Hematopoietic multipotent progenitor cell (in vitro differentiated cells): ENCODE data around the gene CD207. TPM values are rescaled to one million over a fixed set of nuclear protein-coding genes. Genes with fewer than 3 reads are reported as not detected.
A peak's percentile ranks its signal among the peaks of the same experiment; 100 is the strongest.
"Not testable (repeated sequence)": the region's sequence is repeated elsewhere in the genome, so short reads cannot be mapped to it uniquely, and the experiment has no call there.

Experiments
- DNase-seq, 3 donors: peaks; one replicate each; pipeline ENCODE4 v3.0.0-alpha.2; 2011 to 2015; ENCODE audit warnings: low read depth in 2 of 3, low spot score in 2 of 3
- total RNA-seq: library from RNA; depleted of rRNA; stranded (reverse); fragments of >200 nt; gene quantifications from one replicate; pipeline ENCODE4 v1.2.3, GENCODE V29; 2012

CD207 gene
- total RNA-seq, 1 donor = not detected

DNA sequence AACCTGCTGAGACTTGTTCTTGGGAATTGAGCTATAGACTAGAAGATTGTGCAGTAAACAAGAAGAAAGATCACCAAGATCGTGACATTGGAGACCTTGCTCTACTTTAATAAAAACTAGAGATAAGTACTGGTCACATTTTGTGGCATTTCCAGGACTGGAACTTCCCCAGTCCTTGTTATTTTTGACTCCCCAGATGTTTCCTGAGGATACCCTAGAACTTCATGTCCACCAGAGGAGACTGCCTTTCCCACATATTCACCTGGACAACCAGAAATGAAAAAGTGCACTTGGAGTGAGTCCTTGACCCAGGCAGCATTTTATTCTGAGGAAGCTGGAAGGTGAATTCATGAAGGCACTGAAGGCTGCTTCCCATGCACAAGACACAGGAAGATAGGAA lies 5.7 kb downstream of the CD207 start:
- no peak for DNase-seq

DNA sequence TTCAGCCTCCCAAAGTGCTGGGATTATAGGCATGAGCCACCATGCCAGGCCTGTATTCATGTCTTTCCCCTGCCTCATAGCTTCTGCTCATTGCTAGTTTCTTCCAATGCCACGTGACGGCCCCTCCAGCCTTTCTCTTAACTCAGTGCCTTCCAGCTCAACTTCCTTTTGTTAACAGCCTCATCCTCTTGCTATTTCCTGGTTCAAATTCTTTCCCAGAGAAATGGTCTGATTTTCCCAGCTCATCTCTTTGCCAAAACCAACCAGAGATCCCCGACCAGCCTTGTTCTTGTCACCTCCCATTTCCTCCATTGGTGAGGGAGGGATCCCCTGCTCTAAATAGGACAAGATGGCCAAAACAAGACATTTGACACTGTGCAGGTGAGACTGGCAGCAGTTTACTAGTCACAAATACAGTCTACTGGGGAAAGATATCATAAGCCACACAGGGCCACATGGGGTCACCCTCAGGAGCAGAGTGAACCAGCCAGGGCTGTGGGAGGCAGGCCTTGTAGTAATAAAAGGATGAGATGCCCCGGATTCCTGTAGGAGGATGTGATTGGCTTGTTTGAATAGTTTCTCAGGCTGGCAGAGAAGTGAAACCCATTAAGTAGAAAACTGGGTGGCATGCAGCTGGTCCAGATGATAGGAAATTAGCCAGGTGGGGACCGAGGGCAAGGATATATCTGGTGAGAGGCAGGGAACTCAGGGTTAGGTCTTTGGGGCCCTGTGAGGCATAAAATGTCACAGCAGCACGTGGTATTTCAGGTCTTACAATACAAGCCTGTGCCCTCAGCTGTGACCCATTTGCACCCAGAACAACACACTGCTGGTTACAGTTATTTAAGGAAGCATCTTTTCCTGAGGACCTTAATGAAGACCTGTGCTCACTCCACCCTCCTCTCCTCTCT lies 6.4 kb downstream of the CD207 start:
- no peak for DNase-seq

DNA sequence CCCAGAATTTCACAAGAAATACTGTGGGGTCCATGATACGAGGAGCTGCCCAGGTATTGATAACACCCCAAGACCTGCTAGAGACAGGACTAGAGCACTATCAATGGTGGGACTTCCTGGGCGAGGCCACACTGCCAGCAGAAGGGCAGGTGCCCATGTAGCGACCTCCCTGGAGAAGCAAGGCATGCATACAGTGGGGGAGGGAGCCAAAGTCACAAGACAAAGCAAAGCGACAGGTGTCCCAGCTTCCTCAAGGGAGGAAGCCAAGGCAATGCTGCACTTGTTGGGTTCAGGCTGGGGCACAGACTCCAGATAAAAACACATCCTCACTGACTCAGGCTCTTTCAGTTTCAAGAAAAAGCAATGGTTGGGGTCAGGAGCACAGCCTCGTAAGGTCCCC lies 7.5 kb downstream of the CD207 start:
- DNase-seq = no peak

DNA sequence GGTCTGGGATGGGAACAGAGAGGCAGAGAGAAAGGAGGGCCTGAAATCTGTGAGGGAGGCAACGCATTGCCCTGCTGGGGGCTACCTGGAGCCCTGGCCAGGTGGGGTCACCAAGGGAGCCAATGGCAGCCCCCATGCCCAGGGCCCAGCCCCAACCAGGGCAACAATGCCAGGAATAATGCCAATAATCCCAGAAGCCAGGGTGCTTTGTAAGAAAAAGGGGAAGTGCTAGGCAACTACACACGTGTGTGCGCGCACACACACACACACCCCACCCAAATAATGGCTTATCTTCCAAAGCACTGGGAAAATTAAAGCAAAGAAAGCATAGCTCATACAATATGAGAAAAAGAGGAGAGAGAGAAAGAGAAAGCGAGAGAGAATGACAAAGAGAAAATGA lies 8.2 kb downstream of the CD207 start:
- DNase-seq = peak in 1 of 3 donors; percentile 19

DNA sequence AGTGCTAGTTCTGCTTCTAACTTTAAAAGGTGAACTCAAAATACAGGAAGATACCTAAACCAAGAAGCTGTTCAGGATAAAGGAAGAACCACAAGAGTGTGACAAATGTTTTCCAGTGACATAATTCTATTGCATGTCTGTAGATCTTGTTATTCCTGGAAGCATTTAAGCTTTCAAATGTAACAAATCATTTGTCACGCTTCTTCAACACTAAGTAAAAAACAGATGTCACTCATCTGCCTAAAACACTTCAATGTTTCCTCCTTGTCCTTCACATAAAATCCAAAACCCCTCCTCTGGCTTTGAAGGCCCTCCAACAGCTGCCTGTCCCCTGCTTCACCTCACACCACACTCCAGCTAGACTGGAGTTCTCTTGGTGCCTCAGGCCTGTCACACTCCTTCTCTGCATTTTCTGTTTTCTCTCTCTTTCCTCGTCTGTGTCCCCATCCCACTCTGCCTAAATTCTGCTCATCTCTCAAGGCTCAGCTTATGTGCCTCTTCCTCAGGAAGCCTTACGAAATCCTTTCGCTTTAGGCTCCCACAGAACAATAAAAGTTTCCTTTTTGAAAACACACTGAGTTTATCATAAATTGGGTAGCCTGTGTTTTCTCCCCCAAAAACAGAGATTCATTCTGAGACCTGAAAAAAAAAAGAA lies 8.8 kb downstream of the CD207 start:
- DNase-seq = no peak

DNA sequence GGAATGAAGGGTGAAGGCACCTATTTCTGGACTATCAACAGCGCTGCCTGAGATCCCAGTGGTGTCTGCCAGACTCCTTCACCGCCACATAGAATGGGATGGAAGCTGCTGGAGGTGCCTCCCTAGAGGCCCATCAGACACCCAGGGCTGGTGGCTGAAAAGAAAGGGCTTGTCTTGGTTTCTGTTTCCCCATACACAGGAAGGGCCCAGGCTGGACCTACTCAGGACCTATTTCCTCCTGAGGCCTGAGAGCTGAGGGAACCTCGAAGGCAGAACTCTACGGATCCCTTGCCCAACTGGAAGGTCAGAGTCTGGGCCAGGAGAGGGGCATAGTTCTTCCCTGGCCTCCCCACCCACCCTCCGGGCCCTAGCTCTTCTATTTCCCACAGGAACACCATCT lies 12.4 kb downstream of the CD207 start:
- no peak for DNase-seq

DNA sequence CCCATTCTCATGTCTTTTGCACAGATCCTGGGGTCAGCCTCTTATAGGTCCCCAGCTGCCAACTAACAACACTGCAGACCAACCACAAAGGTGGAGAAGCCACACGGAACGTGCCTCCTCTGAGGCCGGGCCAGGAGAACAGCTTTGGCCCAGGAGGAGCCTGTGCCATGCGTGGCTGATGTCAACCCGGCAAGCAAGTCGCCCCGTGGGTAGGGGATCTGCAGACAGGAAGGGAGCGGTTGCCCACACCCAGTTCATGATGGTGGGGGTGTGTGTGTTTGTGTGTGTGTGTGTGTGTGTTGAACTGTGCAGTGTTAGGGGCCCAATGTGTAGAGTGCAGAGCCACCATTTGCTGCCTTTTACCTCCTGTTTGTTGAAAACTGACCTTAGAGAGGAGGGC lies 12.8 kb downstream of the CD207 start:
- DNase-seq = no peak

DNA sequence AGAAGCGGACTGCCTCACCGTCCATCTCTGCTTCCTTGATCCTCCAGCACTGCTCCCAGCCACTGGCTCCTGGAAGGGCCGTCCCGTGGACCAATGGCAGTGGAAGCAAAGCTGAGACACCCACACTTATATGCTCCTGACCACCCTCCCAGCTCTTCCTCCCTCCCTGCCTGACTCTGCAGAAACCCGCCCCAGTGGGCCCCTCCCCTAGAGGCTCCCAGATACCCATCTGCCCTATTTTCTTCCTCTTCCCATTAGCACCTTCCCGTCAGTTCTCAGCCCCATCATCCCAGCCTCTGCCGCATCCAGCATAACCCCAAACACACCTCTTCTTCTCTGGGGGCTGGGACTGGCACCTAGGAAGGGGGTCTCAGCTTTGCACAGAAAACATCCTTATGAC lies 15.1 kb downstream of the CD207 start, which contains the start of gene CLEC4F:
Gene CLEC4F (minus strand): TSS at position 101 of the 400 bp plus-strand sequence. CDS start 76 bp downstream, at position 25.
- DNase-seq = no peak

DNA sequence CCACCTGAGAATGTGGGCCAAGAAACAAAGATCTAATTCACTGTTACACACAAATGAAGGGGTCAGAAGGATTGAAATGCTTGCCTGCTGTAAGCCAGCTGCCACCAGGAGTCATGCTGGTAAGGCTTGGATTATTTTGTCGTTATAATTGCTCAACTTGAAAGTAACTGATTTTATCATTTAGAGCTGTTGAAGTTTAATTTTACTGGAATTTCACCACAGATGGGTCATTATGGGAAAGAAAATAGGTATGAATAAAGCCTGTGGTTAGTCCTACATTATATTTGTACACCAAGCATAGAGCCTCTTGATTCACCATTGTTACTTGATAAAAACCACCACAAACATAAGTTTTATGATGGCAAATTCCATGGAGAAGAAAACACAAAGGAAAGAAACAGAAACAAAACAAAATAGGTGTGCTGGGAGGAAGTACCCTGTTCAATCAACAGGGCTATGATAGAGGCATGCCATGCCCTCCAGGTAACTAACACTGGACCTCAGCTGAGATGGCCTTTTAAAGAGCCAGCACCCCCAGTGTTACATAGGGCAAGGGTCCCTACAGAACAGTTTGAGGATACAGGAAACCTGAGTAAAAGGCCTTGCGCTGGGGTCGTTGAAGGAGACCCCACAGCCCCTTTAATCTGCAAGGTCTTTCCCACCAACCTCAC lies 18.2 kb downstream of the CD207 start:
- no peak for DNase-seq

DNA sequence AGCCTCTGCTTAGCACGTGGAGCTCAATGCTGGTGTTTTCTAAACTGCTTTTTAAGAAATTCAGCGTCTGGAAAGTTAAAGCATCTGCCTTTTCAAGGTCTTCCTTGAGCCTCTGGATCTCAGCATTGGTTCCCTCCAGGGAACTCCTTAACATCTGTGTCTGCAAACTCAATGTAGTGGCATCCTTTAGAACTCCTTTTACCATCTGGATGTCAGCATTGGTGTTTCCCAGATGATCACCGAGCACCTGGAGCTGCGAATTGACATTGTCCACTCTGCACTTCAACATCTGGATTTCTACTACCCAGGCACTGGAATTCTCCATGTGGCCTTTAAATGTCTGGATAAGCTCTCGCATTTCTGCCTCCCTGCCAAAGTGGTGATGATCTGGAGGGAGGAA lies 18.9 kb downstream of the CD207 start:
- DNase-seq = no peak

DNA sequence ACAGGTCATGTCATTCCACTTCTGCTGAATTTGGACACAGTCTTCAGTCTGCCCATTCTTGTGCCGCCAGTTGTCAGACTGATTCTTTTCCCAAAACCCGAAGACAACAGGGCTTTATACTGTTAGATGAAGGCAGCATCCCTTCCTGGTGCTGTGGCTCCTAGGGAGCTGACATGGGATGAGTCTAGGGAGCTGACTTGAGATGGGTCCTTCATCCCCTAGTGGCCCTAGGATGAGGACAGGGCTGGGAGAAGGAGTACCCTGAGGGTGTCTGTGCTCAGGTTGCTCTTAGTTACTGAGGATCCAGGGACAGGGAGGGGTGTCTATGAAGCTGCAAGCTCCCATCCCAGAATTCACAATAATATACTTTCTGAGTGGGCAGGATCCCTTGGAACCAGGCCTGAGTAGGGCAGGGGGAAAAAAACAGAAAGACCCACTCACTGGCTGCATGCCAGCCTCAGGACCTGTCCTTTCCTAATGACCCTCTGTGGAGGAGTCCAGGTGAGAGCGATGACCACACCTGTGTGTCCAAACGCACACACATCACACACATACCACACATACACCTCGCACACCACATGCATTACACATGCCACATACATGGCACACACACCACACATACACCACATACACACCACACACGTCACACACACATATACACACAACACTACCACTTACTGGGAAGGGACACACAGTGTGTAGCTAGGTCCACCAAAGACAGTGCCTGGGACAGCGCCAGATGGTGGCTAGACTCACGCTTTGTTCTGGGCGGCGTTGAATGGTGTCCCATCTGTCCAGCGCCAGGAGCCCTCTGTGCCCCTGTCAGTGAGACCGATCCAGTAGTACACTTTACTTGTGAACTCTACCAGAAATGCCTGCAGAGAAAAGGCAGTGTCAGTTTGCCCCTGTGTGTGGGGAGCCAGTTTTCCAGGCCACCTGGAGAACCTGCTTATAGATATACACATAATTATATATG lies 26.3 kb downstream of the CD207 start:
- no peak for DNase-seq

DNA sequence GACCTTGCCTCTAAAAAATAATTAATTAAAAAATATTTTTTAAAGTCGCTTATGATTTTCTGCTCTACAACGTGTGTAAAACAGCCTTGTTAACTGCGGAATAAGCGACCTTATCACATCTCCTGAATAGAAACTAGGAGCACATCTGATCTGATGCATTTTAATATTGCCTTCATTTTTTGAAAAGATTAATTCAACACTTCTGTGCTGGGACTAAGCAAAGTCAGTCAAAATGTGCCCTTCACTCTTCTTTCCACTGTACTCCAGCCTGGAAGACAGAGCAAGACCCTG lies 27.8 kb downstream of the CD207 start:
- no peak for DNase-seq

DNA sequence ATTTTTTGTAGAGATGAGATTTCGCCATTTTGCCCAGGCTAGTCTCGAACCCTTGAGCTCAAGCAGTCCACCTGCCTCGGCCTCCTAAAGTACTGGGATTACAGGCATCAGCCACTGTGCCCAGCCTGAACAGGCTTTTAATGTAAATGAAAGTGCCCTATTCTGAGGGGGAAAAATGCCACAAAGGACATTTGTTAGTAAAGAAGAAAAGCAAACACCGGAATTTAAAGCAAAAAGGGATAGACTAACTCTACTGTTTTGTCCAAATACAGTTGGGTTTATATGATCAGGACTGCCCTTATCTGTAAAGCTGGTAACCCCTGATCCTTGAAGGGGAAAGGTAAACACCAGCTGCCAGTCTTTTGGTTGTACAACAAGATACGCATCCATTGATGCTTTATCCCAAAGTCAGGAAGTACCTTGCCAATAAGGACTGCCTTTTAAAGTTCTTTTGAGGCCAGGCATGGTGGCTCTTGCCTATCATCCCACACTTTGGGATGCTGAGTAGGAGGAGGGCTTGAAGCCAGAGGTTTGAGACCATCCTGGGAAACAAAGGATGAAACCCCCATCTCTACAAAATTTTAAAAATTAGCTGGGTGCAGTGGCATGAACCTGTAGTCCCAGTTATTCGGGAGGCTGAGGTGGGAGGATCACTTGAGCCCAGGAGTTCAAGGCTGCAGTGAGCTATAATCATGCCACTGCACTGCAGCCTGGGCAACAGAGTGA lies 28.4 kb downstream of the CD207 start:
- DNase-seq = no peak

DNA sequence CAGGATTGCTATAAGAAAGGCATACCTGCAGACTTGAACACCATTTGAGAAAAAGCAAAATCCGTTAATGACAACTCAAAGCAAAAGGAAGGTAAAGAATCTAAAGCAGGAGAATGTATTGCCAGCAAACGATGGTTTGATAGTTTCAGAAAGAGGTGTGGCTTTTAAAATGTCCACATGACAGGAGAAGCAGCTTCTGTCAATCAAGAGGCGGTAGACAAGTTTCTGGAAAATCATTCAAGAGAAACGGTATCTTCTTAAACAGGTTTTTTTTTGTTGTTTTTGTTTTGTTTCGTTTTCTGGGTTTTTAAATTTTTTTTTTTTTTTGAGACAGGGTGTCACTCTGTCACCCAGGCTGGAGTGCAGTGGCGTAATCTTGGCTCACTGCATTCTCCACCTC lies 29.0 kb downstream of the CD207 start:
- no peak for DNase-seq

DNA sequence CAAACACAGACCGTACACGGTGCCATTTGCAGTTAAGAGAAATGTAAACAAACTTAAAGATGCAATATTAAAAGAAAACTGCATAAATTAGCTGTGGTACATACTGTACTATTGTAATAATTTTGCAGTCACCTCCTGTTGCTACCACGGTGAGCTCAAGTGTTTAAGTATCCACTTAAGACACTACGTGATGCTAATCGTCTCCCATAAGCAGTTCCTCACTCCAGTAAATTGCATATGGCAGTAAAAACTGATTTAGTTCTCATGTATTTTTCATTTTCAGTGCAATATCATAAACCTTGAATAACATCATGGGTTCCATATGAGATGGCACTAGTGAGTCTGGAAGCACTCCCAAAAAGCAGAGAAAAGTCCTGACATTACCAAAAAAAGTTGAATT lies 29.6 kb downstream of the CD207 start:
- DNase-seq = no peak

DNA sequence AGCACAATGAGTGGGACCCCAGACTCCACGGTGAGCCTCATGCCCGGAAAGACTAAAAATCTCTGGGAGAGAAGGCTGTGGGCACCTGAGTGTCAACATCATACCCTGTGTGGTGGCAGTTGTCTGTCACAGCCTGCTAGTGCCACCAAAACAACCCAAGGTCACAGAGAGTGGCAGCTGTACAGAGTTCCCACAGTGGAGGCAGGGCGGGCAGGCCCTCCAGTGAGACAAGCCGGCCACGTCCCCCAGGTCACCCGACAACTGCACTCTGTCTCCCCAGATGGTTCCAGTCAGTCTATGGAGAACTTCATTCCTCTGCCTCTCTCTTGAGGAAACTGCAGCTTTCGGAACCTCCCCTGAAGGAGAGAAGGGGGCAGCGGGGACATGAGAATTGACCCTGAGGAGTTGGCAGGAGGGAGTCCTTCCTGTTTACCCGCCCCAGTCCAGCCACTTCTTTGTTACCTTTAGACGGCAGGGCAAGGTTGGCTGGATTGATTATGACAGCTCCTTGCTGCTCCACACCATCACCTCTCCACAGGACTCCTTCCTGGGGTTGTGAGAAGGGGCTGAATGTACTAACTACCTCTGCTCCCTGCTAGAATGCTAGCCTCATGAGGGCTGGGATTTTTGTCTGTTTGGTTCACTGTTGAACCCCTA lies 33.9 kb downstream of the CD207 start:
- DNase-seq = no peak

DNA sequence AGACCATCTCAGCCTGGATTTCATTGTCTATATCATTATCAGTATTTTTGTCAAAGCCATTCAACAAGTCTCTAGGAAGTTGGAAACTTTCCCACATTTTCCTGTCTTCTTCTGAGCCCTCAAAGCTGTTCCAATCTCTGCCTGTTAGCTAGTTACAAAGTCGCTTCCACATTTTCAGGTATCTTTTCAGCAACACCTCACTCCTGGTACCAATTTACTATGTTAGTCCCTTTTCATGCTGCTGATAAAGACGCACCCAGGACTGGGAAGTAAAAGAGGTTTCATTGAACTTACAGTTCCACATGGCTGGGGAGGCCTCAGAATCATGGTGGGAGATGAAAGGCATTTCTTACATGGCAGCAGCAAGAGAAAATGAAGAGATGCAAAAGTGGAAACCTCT lies 35.9 kb downstream of the CD207 start:
- DNase-seq = no peak

DNA sequence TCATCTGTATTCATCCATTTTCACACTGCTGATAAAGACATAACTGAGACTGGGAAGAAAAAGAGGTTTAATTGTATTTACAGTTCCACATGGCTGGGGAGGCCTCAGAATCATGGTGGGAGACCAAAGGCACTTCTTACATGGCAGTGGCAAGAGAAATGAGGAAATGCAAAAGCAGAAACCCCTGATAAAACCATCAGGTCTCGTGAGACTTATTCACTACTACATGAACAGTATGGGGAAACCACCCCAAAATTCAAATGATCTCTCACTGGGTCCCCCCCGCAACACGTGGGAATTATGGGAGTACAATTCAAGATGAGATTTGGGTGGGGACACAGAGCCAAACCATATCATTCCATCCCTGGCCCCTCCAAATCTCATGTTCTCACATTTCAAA lies 37.6 kb downstream of the CD207 start:
- DNase-seq = not testable (repeated sequence)

DNA sequence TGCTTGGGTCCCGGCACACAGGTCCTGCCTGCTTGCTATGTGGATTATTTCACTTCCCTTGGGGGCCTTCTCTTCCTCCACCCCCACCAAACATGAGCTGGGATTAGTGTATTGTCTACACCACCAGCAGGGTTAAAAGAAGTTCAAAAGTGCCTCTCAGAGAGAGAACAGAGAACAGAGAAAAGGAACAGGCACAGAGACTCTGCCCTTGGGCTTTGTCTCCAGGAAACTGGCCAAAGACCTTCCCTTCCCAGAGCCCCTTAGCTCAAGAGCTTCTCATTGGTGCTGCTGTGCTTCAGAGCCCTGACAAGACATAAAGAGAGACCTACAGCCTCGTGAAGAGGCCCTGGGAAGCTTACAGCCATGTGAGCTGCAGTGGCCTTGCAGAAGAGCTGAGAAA lies 38.1 kb downstream of the CD207 start:
- no peak for DNase-seq
